Esophagus squamous epithelium (tissue), 4 donors: Measurements from ENCODE around the gene DAZAP1.

Experiments
- POLR2A ChIP-seq, 4 donors: fragments of 450-650 bp; IDR thresholded peaks; one replicate each; pipeline ENCODE4 v1.6.1; 2017; ENCODE audit warnings: antibody characterized with exemption in 4 of 4, mild to moderate bottlenecking in 4 of 4, moderate library complexity in 3 of 4
- TF ChIP-seq, protein P1 (sequence below), 6 experiments: fragments of 450-650 bp in 4 of 6; fragments of 200-600 bp in 2 of 6; sonication (generic) in 2 of 6; IDR thresholded peaks; one replicate each; pipeline ENCODE4 v1.5.1; 2016 to 2019; ENCODE audit warnings: antibody characterized with exemption in 6 of 6, mild to moderate bottlenecking in 4 of 6, moderate library complexity in 4 of 6

DNA sequence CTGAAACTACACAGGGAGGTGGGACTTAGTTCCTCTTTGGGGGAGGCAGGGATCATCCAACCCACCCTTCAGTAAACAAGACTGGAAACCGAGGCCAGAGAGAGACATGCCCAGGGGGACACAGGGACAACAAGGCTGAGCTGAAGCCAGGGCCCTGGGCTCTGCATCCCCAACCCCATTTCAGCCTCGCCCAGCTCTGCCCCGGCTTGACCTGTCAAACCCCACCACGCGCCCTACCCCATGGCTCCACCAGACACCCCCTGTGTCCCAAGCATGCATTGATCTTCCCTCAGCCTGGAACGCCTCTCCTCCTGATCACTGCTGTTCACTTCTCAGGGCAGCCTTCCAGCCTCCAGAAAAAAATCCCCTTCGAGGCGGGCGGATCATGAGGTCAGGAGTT lies 40.6 kb downstream of the DAZAP1 start:
- TF ChIP-seq, protein P1, sequence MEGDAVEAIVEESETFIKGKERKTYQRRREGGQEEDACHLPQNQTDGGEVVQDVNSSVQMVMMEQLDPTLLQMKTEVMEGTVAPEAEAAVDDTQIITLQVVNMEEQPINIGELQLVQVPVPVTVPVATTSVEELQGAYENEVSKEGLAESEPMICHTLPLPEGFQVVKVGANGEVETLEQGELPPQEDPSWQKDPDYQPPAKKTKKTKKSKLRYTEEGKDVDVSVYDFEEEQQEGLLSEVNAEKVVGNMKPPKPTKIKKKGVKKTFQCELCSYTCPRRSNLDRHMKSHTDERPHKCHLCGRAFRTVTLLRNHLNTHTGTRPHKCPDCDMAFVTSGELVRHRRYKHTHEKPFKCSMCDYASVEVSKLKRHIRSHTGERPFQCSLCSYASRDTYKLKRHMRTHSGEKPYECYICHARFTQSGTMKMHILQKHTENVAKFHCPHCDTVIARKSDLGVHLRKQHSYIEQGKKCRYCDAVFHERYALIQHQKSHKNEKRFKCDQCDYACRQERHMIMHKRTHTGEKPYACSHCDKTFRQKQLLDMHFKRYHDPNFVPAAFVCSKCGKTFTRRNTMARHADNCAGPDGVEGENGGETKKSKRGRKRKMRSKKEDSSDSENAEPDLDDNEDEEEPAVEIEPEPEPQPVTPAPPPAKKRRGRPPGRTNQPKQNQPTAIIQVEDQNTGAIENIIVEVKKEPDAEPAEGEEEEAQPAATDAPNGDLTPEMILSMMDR (IDR thresholded peaks at IDR 0.05): no peak
- no peak for TF ChIP-seq POLR2A (IDR thresholded peaks at IDR 0.05)
